NCI-H748 treated with DMSO at 0.1 percent for 48 hours (cell line): ENCODE results near the gene NCOA6.
"Not testable (repeated sequence)": the region's sequence is repeated elsewhere in the genome, so short reads cannot be mapped to it uniquely, and the experiment has no call there.

ENCODE experiments used
- DNase-seq: peaks from one replicate; lab custom pipeline; 2025; lab: John Stamatoyannopoulos, UW

Gene NCOA6

GRCh38 chr20:34719242-34720017, 106.0 kb downstream of the NCOA6 start:
- DNase-seq: not testable (repeated sequence)

- no peak for DNase-seq
Observed at GRCh38 chr20:34717230-34718095, 108.0 kb downstream of the NCOA6 start.

GRCh38 chr20:34716921-34717229, 108.6 kb downstream of the NCOA6 start:
- DNase-seq: no peak

GRCh38 chr20:34715384-34715783, 110.1 kb downstream of the NCOA6 start:
- DNase-seq: no peak

- DNase-seq: not testable (repeated sequence)
Observed at GRCh38 chr20:34713944-34714515, 111.4 kb downstream of the NCOA6 start.

GRCh38 chr20:34713194-34713943, 112.1 kb downstream of the NCOA6 start:
- no peak for DNase-seq

- DNase-seq: no peak
Observed at GRCh38 chr20:34712525-34713192, 112.8 kb downstream of the NCOA6 start.

GRCh38 chr20:34711813-34712430, 113.5 kb downstream of the NCOA6 start:
- no peak for DNase-seq

GRCh38 chr20:34710861-34711574, 114.4 kb downstream of the NCOA6 start:
- no peak for DNase-seq

GRCh38 chr20:34710568-34710839, 114.9 kb downstream of the NCOA6 start:
- no peak for DNase-seq

GRCh38 chr20:34709831-34710567, 115.5 kb downstream of the NCOA6 start:
- peak; percentile 89 for DNase-seq

GRCh38 chr20:34709044-34709830, 116.2 kb downstream of the NCOA6 start:
- DNase-seq: peak; percentile 64

- DNase-seq: peak; percentile 47
Observed at GRCh38 chr20:34708621-34709043, 116.8 kb downstream of the NCOA6 start.

GRCh38 chr20:34706912-34707784, 118.3 kb downstream of the NCOA6 start:
- DNase-seq: no peak

- no peak for DNase-seq
Observed at GRCh38 chr20:34706302-34706875, 119.1 kb downstream of the NCOA6 start.

GRCh38 chr20:34705397-34706301, 119.8 kb downstream of the NCOA6 start:
- DNase-seq: no peak

GRCh38 chr20:34705008-34705396, 120.4 kb downstream of the NCOA6 start:
- DNase-seq: peak; percentile 35
